Measurements from ENCODE around the gene DPF3. TPM values are rescaled to one million over a fixed set of nuclear protein-coding genes. Genes with fewer than 3 reads are reported as not detected.

Gene DPF3
- total and polyA plus RNA-seq, 8 donors = 1.4 to 3.6 (median 1.9) TPM

DNA sequence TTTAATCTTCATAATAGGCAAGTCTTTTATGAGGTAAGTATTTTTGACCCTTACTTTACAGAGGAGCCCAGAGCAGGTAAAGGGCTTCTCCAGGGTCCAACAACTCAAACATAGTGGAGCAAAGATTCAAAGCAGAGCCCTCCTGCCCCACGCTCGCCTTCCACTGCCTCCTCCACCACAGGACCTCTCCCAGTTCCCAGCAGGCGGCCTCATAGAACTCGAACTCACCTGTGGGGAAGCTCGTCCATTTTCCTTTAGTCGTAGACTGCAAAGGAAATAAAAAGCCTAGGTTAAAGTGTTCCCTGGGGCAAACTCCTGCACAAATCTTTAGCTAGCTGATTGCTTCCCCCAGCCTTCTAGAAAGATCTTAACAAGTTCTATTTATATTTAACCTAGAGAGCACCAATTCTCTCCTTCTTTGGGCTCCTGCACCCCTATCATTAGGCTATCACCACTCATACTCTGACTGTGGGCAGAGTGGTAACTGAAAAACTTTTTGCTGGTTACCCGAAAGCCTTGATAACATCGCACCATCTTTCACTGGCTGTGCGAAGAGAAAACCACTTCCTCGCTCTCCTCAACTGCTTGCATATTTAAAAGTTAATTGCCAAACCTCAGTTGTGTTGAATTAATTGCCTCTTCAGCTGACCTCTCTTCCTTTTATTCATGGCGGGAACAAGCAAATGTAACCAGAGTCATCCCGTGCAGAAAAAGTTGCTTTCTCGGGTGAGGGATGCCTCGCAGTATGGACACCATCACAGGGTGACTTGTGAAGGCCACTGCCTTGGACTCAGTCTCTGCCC lies 299.6 kb downstream of the DPF3 start:
- no peak for DNase-seq
- H3K36me3 ChIP-seq = no peaks in the 10 kb centered on the region
- intact Hi-C loops (cut with DNase I) = no loop called here
- no peak overlapping the region for H3K27ac ChIP-seq
- no peak overlapping the region for H3K4me3 ChIP-seq
- H3K9me3 ChIP-seq = no peaks in the 10 kb centered on the region
- peaks cover 0 to 36% of the 10 kb centered on the region in 2 donors for H3K27me3 ChIP-seq
- TF ChIP-seq, protein P1, sequence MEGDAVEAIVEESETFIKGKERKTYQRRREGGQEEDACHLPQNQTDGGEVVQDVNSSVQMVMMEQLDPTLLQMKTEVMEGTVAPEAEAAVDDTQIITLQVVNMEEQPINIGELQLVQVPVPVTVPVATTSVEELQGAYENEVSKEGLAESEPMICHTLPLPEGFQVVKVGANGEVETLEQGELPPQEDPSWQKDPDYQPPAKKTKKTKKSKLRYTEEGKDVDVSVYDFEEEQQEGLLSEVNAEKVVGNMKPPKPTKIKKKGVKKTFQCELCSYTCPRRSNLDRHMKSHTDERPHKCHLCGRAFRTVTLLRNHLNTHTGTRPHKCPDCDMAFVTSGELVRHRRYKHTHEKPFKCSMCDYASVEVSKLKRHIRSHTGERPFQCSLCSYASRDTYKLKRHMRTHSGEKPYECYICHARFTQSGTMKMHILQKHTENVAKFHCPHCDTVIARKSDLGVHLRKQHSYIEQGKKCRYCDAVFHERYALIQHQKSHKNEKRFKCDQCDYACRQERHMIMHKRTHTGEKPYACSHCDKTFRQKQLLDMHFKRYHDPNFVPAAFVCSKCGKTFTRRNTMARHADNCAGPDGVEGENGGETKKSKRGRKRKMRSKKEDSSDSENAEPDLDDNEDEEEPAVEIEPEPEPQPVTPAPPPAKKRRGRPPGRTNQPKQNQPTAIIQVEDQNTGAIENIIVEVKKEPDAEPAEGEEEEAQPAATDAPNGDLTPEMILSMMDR (IDR thresholded peaks at IDR 0.05) = no peak
- no peak for ATAC-seq
- no peaks in the 10 kb centered on the region for H3K4me1 ChIP-seq

GRCh38 chr14:72591391-72591790 lies 302.5 kb downstream of the DPF3 start:
- TF ChIP-seq, protein P1 (IDR thresholded peaks at IDR 0.05) = no peak
- ATAC-seq (no peak), DNase-seq (no peak)
- intact Hi-C loops (cut with DNase I) = no loop called here
- Histone ChIP-seq H3K4me3 (no peak overlapping the region), H3K36me3 (no peaks in the 10 kb centered on the region), H3K27ac (no peak overlapping the region), H3K27me3 (peaks cover 0 to 20% of the 10 kb centered on the region in 2 donors), H3K4me1 (no peaks in the 10 kb centered on the region), H3K9me3 (no peaks in the 10 kb centered on the region)

GRCh38 chr14:72590577-72590976 lies 303.3 kb downstream of the DPF3 start:
- DNase-seq (no peak), ATAC-seq (no peak)
- Histone ChIP-seq H3K36me3 (no peaks in the 10 kb centered on the region), H3K27me3 (peaks cover 0 to 13% of the 10 kb centered on the region in 2 donors), H3K9me3 (no peaks in the 10 kb centered on the region), H3K27ac (no peak overlapping the region), H3K4me3 (no peak overlapping the region), H3K4me1 (no peaks in the 10 kb centered on the region)
- intact Hi-C loops (cut with DNase I) = no loop called here
- TF ChIP-seq, protein P1 (IDR thresholded peaks at IDR 0.05) = no peak

DNA sequence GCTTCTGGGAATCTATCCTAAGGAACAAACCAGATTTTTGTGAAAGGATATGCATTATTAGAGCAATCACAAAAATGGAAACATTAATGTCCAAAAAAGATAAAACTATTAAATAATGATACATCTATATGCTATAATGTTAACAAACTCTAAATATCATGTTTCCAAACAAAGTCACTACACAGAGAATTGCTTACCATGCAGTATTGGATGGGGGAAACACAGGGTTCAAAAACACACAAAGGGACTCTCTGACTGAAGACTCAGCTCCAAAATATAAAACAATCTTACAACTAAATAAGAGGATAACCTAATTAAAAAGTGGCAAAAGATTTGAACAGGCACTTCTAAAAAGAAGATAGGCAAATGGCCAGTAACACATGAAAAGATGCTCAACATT lies 304.2 kb downstream of the DPF3 start:
- no peak overlapping the region for H3K4me3 ChIP-seq
- H3K9me3 ChIP-seq = no peaks in the 10 kb centered on the region
- no peak for ATAC-seq
- no peak for DNase-seq
- intact Hi-C loops (cut with DNase I) = no loop called here
- no peaks in the 10 kb centered on the region for H3K4me1 ChIP-seq
- peaks cover 0 to 13% of the 10 kb centered on the region in 2 donors for H3K27me3 ChIP-seq
- TF ChIP-seq, protein P1 (IDR thresholded peaks at IDR 0.05) = no peak
- no peak overlapping the region for H3K27ac ChIP-seq
- no peaks in the 10 kb centered on the region for H3K36me3 ChIP-seq

DNA sequence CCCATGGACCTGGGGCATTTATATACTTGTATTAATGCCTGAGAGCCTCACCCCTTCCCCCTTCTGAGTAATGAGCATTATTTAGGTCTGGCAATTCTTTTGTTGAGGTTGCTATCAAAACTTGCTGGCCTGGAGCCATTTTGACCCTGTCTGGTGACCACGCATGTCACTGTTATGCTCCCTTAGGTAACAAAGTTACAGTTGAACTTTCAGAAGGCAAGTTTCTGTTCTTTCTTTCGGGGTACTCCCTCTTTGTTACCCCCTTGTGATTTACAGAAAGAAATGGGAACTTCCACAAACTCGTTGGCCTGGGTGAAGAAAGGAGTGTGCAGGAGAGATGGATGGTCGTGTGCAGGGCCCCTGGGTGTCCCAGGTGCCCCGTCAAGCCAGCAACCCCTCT lies 305.4 kb downstream of the DPF3 start:
- Histone ChIP-seq H3K27me3 (peaks cover 0 to 13% of the 10 kb centered on the region in 2 donors), H3K4me1 (no peaks in the 10 kb centered on the region), H3K4me3 (no peak overlapping the region), H3K27ac (no peak overlapping the region), H3K36me3 (no peaks in the 10 kb centered on the region), H3K9me3 (no peaks in the 10 kb centered on the region)
- intact Hi-C loops (cut with DNase I) = no loop called here
- ATAC-seq = no peak
- TF ChIP-seq, protein P1 (IDR thresholded peaks at IDR 0.05) = no peak
- no peak for DNase-seq

Data from left lung (tissue), 10 donors.